Measurements from ENCODE around the gene CHST11. TPM values are rescaled to one million over a fixed set of nuclear protein-coding genes. Genes with fewer than 3 reads are reported as not detected.

CHST11 gene
- total and polyA plus RNA-seq, 2 of the 4 experiments (the other 2 are of a cell fraction), result 1.4 to 2.7 TPM

GRCh38 chr12:104604070-104604994, 147.6 kb downstream of the CHST11 start (continued):
- TF ChIP-seq CHD1 (IDR thresholded peaks at IDR 0.05; ENCODE audit: low read depth, low read length), result no peak
- no peak for TF ChIP-seq RFX5 (IDR thresholded peaks at IDR 0.05; ENCODE audit: low read depth, low read length)
- TF ChIP-seq FOS (IDR thresholded peaks at IDR 0.05; ENCODE audit: low read depth, low read length), result peak; percentile 93
- no peak for TF ChIP-seq POLR2A (IDR thresholded peaks at IDR 0.05; ENCODE audit: low read depth, low read length)

GRCh38 chr12:104604995-104605675, 148.4 kb downstream of the CHST11 start:
- no peak overlapping the region for H4K5ac ChIP-seq (ENCODE audit: low read depth, low read length)
- ATAC-seq (ENCODE audit: low read depth), result no peak
- ChIA-PET CTCF (interaction anchor here (0.9 to 1.5 kb wide), 2 partner anchors 17 to 223 kb away, joined by 4 read pairs; no protein-coding TSS in a partner anchor), POLR2A (ENCODE audit: unreplicated experiment) (no interaction called here)
- H3K9ac ChIP-seq (ENCODE audit: low read depth, low read length), result no peak overlapping the region
- DNase-seq, result no peak
- H4K91ac ChIP-seq (ENCODE audit: insufficient read depth, low read depth, low read length), result no peak overlapping the region
- H2BK20ac ChIP-seq (ENCODE audit: low read depth, low read length), result peak overlapping the region; percentile 23; the same call in 1 of the 2 replicates
- H2BK120ac ChIP-seq (ENCODE audit: low read depth, low read length), result no peak overlapping the region
- H3K4ac ChIP-seq (ENCODE audit: low read depth, low read length), result no peak overlapping the region
- H4K8ac ChIP-seq (ENCODE audit: low read depth in 2 of 2, low read length in 2 of 2), result no peak overlapping the region
- no peak overlapping the region for H2AFZ ChIP-seq (replicated peaks; ENCODE audit: low read length, poor library complexity)
- H3K4me3 ChIP-seq (ENCODE audit: insufficient read depth, low read depth, low read length), result no peak overlapping the region
- no peak overlapping the region for H3K27ac ChIP-seq (ENCODE audit: insufficient read depth, low read length)
- H3K18ac ChIP-seq (ENCODE audit: low read depth, low read length), result no peak overlapping the region
- in situ Hi-C loops (cut with MboI; ENCODE audit: low sequenced_read_pairs) (no loop called here), dilution Hi-C loops (cut with HindIII; ENCODE audit: low sequenced_read_pairs, unreplicated experiment) (no loop called here), intact Hi-C loops (cut with micrococcal nuclease) (no loop called here)
- no peak overlapping the region for H3K56ac ChIP-seq (ENCODE audit: extremely low read depth, insufficient read depth, low read length)
- H3K9me1 ChIP-seq (ENCODE audit: insufficient read depth, low read length), result peaks cover 19% of the 10 kb centered on the region
- WGBS, 2 experiments (ENCODE audit: extremely low coverage in 2 of 2, insufficient read length in 1 of 2), result 100% methylated on average over 9 of the region's 16 CpGs; no CpG with 5 or more reads in 1 of the 2 experiments
- H2BK15ac ChIP-seq (ENCODE audit: low read depth, low read length), result no peak overlapping the region
- peaks cover 0 to 4% of the 10 kb centered on the region in 2 experiments; a peak in 1 of 4 replicates for H3K79me1 ChIP-seq (ENCODE audit: low read depth in 1 of 2, low read length in 2 of 2)
- no peak overlapping the region for H2BK5ac ChIP-seq (ENCODE audit: low read depth, low read length, poor library complexity, severe bottlenecking)
- no peaks in the 10 kb centered on the region for H3K36me3 ChIP-seq (ENCODE audit: control insufficient read depth, insufficient read depth, low read length)
- no peak overlapping the region for H2AK5ac ChIP-seq (ENCODE audit: low read depth, low read length)
- H3K9me3 ChIP-seq (ENCODE audit: control insufficient read depth, insufficient read depth, low read length), result no peaks in the 10 kb centered on the region
- peaks cover 7% of the 10 kb centered on the region for H3K4me1 ChIP-seq (ENCODE audit: control insufficient read depth, insufficient read depth, low read length)
- H4K20me1 ChIP-seq (ENCODE audit: insufficient read depth, low read length), result peaks cover 7% of the 10 kb centered on the region; the same call in 1 of the 2 replicates
- no peak overlapping the region for H2AK9ac ChIP-seq (replicated peaks; ENCODE audit: low read depth, low read length, poor library complexity)
- H3K14ac ChIP-seq (replicated peaks; ENCODE audit: low read depth, low read length), result no peak overlapping the region
- no peaks in the 10 kb centered on the region for H3K27me3 ChIP-seq (ENCODE audit: control insufficient read depth, insufficient read depth, low read length)
- no TSS peak for BruUV-seq (replicated peaks)
- no peak overlapping the region for H3K4me2 ChIP-seq (ENCODE audit: low read depth, low read length)
- H3K23ac ChIP-seq (ENCODE audit: low read depth, low read length), result no peak overlapping the region
- TF ChIP-seq POLR2A (IDR thresholded peaks at IDR 0.05; ENCODE audit: low read depth, low read length) (no peak), CTCF (conservative IDR thresholded peaks at IDR 0.05; ENCODE audit: low read depth, low read length) (no peak), NFE2L2 (IDR thresholded peaks at IDR 0.05; ENCODE audit: low read depth, low read length) (no peak), SMC3 (IDR thresholded peaks at IDR 0.05; ENCODE audit: low read depth, low read length) (no peak), ELK1 (IDR thresholded peaks at IDR 0.05; ENCODE audit: borderline replicate concordance, low read depth, low read length) (no peak), USF2 (IDR thresholded peaks at IDR 0.05; ENCODE audit: low read depth, low read length) (no peak), RCOR1 (IDR thresholded peaks at IDR 0.05; ENCODE audit: insufficient replicate concordance, low read length) (no peak)
